SK-N-SH treated with all-trans-retinoic acid at 6 μM for 48 hours (cell line): ENCODE measurements around the gene GNG10.

Experiments used
- ARNTL ChIP-seq: fragments of 450-650 bp; formaldehyde crosslinking; IDR thresholded peaks from 2 replicates; pipeline ENCODE4 v1.5.0; 2020; ENCODE audit warnings: low read depth, mild to moderate bottlenecking, moderate library complexity, borderline replicate concordance
- CSDC2 ChIP-seq: fragments of 250-450 bp; sonication (Bioruptor Pico); IDR thresholded peaks from 2 replicates; pipeline ENCODE4 v1.5.0; 2020; ENCODE audit warnings: mild to moderate bottlenecking, moderate library complexity
- CSRNP3 ChIP-seq: fragments of 250-450 bp; sonication (Bioruptor Pico); IDR thresholded peaks from 2 replicates; pipeline ENCODE4 v1.5.1; 2021; ENCODE audit warnings: mild to moderate bottlenecking, moderate library complexity
- OSR1 ChIP-seq: fragments of 250-450 bp; sonication (Bioruptor Pico); IDR thresholded peaks from 2 replicates; pipeline ENCODE4 v1.8.0; 2022; ENCODE audit warnings: moderate library complexity, mild to moderate bottlenecking, inconsistent platforms
- PATZ1 ChIP-seq: fragments of 250-450 bp; sonication (Bioruptor Pico); IDR thresholded peaks from 2 replicates; pipeline ENCODE4 v1.8.0; 2020; ENCODE audit warnings: mild to moderate bottlenecking, moderate library complexity, borderline replicate concordance
- PPARA ChIP-seq: fragments of 250-450 bp; sonication (Bioruptor Pico); IDR thresholded peaks from 2 replicates; pipeline ENCODE4 v1.5.0; 2020; ENCODE audit warnings: mild to moderate bottlenecking, borderline replicate concordance
- SNAI2 ChIP-seq: fragments of 250-450 bp; sonication (Bioruptor Pico); IDR thresholded peaks from 2 replicates; pipeline ENCODE4 v1.5.0; 2020; ENCODE audit warnings: mild to moderate bottlenecking, moderate library complexity
- TOX ChIP-seq: fragments of 250-450 bp; sonication (Bioruptor Pico); IDR thresholded peaks from 2 replicates; pipeline ENCODE4 v1.8.0; 2021; ENCODE audit warnings: mild to moderate bottlenecking, moderate library complexity, borderline replicate concordance
- ZC3H10 ChIP-seq: fragments of 250-450 bp; sonication (Bioruptor Pico); IDR thresholded peaks from 2 replicates; pipeline ENCODE4 v1.5.1; 2021; ENCODE audit warnings: mild to moderate bottlenecking, moderate library complexity
- ZFP30 ChIP-seq: fragments of 450-650 bp; formaldehyde crosslinking; IDR thresholded peaks from 2 replicates; pipeline ENCODE4 v1.5.0; 2022; ENCODE audit warnings: mild to moderate bottlenecking, moderate library complexity
- ZNF565 ChIP-seq: fragments of 450-650 bp; formaldehyde crosslinking; conservative IDR thresholded peaks from 2 replicates; pipeline ENCODE4 v1.5.0; 2020; ENCODE audit warnings: low read depth, mild to moderate bottlenecking, moderate library complexity

GRCh38 chr9:111704503-111704902 lies 43.1 kb downstream of the GNG10 start:
- TF ChIP-seq PATZ1 (CRISPR knock-in tag) = no peak
- TF ChIP-seq SNAI2 (CRISPR knock-in tag) = no peak
- TF ChIP-seq ZC3H10 = no peak
- TF ChIP-seq CSDC2 (CRISPR knock-in tag) = no peak
- no peak for TF ChIP-seq TOX
- no peak for TF ChIP-seq CSRNP3
- no peak for TF ChIP-seq OSR1
- no peak for TF ChIP-seq ZNF565
- no peak for TF ChIP-seq ARNTL (CRISPR knock-in tag)
- no peak for TF ChIP-seq PPARA (CRISPR knock-in tag)
- no peak for TF ChIP-seq ZFP30 (CRISPR knock-in tag)
